Liver (tissue), 3 donors: ENCODE measurements around the gene PSD4.

Experiments
- EGR1 ChIP-seq, 2 donors: IDR thresholded peaks; 2 replicates each; pipeline ENCODE4 v1.6.1; 2016 to 2018; ENCODE audit warnings: antibody characterized with exemption in 2 of 2, low read depth in 2 of 2
- GABPA ChIP-seq, 2 donors: IDR thresholded peaks in 1 of 2; conservative IDR thresholded peaks in 1 of 2; 2 replicates each; pipeline ENCODE4 v1.6.1; 2016; ENCODE audit warnings: antibody characterized with exemption in 2 of 2, mild to moderate bottlenecking in 1 of 2, moderate library complexity in 1 of 2
- HNF4G ChIP-seq: IDR thresholded peaks from 2 replicates; pipeline ENCODE4 v1.6.1; 2016; ENCODE audit warnings: antibody characterized with exemption
- JUND ChIP-seq, 2 donors: IDR thresholded peaks; 2 replicates each; pipeline ENCODE4 v1.6.1; 2016; ENCODE audit warnings: antibody characterized with exemption in 2 of 2
- NR2F2 ChIP-seq: IDR thresholded peaks from 2 replicates; pipeline ENCODE4 v1.6.1; 2016; ENCODE audit warnings: antibody characterized with exemption
- RAD21 ChIP-seq, 2 donors: IDR thresholded peaks; 2 replicates each; pipeline ENCODE4 v1.6.1; 2016; ENCODE audit warnings: antibody characterized with exemption in 2 of 2, mild to moderate bottlenecking in 2 of 2
- SP1 ChIP-seq: IDR thresholded peaks from 2 replicates; pipeline ENCODE4 v1.6.1; 2018; ENCODE audit warnings: antibody characterized with exemption, mild to moderate bottlenecking
- TAF1 ChIP-seq: conservative IDR thresholded peaks from 2 replicates; pipeline ENCODE4 v1.6.1; 2016; ENCODE audit warnings: antibody characterized with exemption, mild to moderate bottlenecking
- TF ChIP-seq, protein P1 (sequence below): fragments of 150-350 bp; IDR thresholded peaks from 2 replicates; pipeline ENCODE4 v1.5.1; 2017; ENCODE audit warnings: improper control_type of control experiment, low read depth, low read length; ENCODE audit not compliant: missing input control
- TF ChIP-seq, protein P2 (sequence below): IDR thresholded peaks from 2 replicates; pipeline ENCODE4 v1.6.1; 2016; ENCODE audit warnings: antibody characterized with exemption, mild to moderate bottlenecking
- TF ChIP-seq, protein P3 (sequence below): IDR thresholded peaks from 2 replicates; pipeline ENCODE4 v1.6.1; 2016; ENCODE audit warnings: antibody characterized with exemption
- donor health status: healthy.
- donor health status: healthy.

DNA sequence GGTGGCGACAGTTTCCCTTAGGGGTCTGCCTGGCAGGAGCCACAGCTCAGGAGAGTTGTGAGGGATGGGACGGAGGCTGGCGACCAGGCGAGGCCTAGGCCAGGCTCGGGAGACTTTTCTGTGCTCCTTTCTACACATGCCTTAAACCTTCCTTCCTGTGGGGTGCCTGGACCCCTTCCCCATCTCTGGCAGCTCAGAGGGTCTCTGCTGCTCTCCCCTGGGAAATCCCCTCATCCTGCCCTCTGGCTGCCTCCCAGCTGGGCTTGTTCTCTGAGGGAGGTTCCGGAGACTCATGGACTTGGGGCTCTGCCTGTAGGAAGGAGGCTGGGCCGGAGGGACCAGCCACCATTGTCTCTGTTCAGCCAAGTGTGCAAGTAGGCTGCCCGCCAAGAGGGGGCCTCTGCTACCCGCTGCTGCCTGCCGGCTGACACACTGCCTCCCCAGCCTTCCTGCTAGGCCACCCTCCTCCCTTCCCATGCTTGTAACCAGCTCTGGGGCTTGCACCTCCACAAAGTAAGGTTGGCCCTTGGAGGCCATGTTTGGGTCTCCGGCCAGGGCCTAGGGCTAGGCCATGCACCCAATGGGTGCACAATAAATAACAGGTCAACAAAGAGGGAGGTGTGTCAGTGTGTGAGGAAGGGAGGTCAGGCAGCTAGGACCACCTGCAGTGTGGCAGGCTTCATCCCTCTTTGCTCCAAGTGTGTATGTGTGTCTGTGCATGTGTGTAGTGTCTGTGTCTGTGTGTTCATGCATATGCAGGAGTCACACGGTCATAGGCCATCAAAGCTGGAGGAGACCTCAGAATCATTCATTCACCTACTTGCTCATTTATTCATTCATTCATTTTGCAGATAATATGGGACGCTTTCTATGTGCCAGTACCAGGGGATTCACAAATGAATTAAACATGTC lies 28.8 kb downstream of the PSD4 start:
- TF ChIP-seq JUND (IDR thresholded peaks at IDR 0.05) (no peak), TAF1 (no peak), SP1 (no peak), NR2F2 (no peak), HNF4G (no peak), EGR1 (IDR thresholded peaks at IDR 0.05; ENCODE audit: low read depth in 2 of 2) (no peak), GABPA (IDR thresholded peaks at IDR 0.05 in 1 of 2, conservative IDR thresholded peaks at IDR 0.05 in 1 of 2) (no peak), RAD21 (IDR thresholded peaks at IDR 0.05) (no peak)
- TF ChIP-seq, protein P1, sequence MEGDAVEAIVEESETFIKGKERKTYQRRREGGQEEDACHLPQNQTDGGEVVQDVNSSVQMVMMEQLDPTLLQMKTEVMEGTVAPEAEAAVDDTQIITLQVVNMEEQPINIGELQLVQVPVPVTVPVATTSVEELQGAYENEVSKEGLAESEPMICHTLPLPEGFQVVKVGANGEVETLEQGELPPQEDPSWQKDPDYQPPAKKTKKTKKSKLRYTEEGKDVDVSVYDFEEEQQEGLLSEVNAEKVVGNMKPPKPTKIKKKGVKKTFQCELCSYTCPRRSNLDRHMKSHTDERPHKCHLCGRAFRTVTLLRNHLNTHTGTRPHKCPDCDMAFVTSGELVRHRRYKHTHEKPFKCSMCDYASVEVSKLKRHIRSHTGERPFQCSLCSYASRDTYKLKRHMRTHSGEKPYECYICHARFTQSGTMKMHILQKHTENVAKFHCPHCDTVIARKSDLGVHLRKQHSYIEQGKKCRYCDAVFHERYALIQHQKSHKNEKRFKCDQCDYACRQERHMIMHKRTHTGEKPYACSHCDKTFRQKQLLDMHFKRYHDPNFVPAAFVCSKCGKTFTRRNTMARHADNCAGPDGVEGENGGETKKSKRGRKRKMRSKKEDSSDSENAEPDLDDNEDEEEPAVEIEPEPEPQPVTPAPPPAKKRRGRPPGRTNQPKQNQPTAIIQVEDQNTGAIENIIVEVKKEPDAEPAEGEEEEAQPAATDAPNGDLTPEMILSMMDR = no peak
- TF ChIP-seq, protein P2, sequence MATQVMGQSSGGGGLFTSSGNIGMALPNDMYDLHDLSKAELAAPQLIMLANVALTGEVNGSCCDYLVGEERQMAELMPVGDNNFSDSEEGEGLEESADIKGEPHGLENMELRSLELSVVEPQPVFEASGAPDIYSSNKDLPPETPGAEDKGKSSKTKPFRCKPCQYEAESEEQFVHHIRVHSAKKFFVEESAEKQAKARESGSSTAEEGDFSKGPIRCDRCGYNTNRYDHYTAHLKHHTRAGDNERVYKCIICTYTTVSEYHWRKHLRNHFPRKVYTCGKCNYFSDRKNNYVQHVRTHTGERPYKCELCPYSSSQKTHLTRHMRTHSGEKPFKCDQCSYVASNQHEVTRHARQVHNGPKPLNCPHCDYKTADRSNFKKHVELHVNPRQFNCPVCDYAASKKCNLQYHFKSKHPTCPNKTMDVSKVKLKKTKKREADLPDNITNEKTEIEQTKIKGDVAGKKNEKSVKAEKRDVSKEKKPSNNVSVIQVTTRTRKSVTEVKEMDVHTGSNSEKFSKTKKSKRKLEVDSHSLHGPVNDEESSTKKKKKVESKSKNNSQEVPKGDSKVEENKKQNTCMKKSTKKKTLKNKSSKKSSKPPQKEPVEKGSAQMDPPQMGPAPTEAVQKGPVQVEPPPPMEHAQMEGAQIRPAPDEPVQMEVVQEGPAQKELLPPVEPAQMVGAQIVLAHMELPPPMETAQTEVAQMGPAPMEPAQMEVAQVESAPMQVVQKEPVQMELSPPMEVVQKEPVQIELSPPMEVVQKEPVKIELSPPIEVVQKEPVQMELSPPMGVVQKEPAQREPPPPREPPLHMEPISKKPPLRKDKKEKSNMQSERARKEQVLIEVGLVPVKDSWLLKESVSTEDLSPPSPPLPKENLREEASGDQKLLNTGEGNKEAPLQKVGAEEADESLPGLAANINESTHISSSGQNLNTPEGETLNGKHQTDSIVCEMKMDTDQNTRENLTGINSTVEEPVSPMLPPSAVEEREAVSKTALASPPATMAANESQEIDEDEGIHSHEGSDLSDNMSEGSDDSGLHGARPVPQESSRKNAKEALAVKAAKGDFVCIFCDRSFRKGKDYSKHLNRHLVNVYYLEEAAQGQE = no peak
- TF ChIP-seq, protein P3, sequence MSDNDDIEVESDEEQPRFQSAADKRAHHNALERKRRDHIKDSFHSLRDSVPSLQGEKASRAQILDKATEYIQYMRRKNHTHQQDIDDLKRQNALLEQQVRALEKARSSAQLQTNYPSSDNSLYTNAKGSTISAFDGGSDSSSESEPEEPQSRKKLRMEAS = no peak
